Measurements from ENCODE around the gene ADAM20. TPM values are rescaled to one million over a fixed set of nuclear protein-coding genes. Genes with fewer than 3 reads are reported as not detected.

The ADAM20 gene
- total and polyA plus RNA-seq, 2 donors (not counting 1 experiment from before 2014, with no cell fraction given), result 0.18 to 2.7 TPM

DNA sequence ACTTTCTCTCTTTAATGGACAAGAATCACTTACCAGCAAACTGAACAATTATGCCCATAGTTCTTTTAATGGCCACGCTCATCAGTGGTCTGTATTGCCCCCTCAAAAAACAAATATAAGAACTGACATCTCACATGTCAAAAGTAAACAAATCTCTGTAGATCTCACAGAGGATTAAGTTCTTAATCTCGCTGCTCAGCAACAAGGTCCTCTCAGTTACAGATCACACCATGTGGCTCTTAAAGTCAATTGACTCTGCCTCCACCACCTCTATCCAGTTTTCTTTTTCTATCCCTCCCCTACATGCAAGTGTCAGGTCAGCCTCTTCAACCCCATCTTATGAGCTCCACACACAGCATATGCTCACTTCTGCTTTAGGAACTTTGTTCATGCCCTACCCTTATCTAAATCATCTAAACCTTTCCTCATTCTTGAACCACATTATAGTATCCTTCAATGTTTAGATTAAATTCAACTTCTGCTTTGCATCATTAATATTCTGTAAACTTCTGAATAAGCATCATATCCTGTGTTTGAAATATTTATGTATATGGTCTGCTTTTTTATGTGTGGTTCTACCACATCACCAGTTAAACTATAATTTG, 7.2 kb downstream of the ADAM20 start:
- Mint-ChIP-seq H3K4me1 (no peaks in the 10 kb centered on the region), H3K9me3 (ENCODE audit: insufficient read depth) (no peaks in the 10 kb centered on the region), H3K27me3 (no peaks in the 10 kb centered on the region), H3K27ac (no peak overlapping the region), H3K4me3 (no peak overlapping the region)
- Histone ChIP-seq H3K79me2 (ENCODE audit: control insufficient read depth, insufficient read depth, low read length) (no peaks in the 10 kb centered on the region), H3K4me2 (replicated peaks; ENCODE audit: low read depth, low read length, poor library complexity, severe bottlenecking) (no peak overlapping the region), H3K9me3 (ENCODE audit: control extremely low read depth in 1 of 3, control insufficient read depth in 2 of 3, insufficient read depth in 1 of 3, low read length in 2 of 3) (peaks cover 0 to 2% (median 0%) of the 10 kb centered on the region in 3 donors), H3K27me3 (replicated peaks in 1 of 4; ENCODE audit: control extremely low read depth in 1 of 4, control insufficient read depth in 3 of 4, insufficient read depth in 4 of 4, low read length in 3 of 4) (no peaks in the 10 kb centered on the region), H2AFZ (ENCODE audit: insufficient read depth, low read depth, low read length, poor library complexity, severe bottlenecking) (no peak overlapping the region), H4K20me1 (ENCODE audit: control insufficient read depth, insufficient read depth, low read length, poor library complexity, severe bottlenecking) (no peaks in the 10 kb centered on the region), H3K4me3 (ENCODE audit: control extremely low read depth in 1 of 5, extremely low read depth in 1 of 5, insufficient read depth in 1 of 5, low read depth in 2 of 5, low read length in 4 of 5) (no peak overlapping the region), H3K36me3 (replicated peaks in 1 of 2; ENCODE audit: control extremely low read depth in 1 of 2, control insufficient read depth in 1 of 2, extremely low read depth in 1 of 2, insufficient read depth in 2 of 2, low read length in 1 of 2) (peaks cover 0 to 11% of the 10 kb centered on the region in 2 experiments), H3K27ac (ENCODE audit: low read length in 2 of 2) (no peak overlapping the region), H3K4me1 (ENCODE audit: control insufficient read depth in 2 of 2, insufficient read depth in 2 of 2, low read length in 2 of 2) (no peaks in the 10 kb centered on the region), H3K9ac (ENCODE audit: low read length) (no peak overlapping the region)
- no peak for ATAC-seq (ENCODE audit: low read depth)
- ChIA-PET CTCF (no interaction called here), POLR2A (no interaction called here)
- 92% methylated on average over 2 of the region's 2 CpGs for WGBS (ENCODE audit: insufficient coverage)
- no peak for TF ChIP-seq EZH2 (IDR thresholded peaks at IDR 0.05; ENCODE audit: borderline replicate concordance, insufficient read depth, low read depth, low read length, poor library complexity, severe bottlenecking)
- TF ChIP-seq, protein P1, sequence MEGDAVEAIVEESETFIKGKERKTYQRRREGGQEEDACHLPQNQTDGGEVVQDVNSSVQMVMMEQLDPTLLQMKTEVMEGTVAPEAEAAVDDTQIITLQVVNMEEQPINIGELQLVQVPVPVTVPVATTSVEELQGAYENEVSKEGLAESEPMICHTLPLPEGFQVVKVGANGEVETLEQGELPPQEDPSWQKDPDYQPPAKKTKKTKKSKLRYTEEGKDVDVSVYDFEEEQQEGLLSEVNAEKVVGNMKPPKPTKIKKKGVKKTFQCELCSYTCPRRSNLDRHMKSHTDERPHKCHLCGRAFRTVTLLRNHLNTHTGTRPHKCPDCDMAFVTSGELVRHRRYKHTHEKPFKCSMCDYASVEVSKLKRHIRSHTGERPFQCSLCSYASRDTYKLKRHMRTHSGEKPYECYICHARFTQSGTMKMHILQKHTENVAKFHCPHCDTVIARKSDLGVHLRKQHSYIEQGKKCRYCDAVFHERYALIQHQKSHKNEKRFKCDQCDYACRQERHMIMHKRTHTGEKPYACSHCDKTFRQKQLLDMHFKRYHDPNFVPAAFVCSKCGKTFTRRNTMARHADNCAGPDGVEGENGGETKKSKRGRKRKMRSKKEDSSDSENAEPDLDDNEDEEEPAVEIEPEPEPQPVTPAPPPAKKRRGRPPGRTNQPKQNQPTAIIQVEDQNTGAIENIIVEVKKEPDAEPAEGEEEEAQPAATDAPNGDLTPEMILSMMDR (IDR thresholded peaks at IDR 0.05), result no peak
- intact Hi-C loops (cut with micrococcal nuclease), result no loop called here
- no peak for DNase-seq

DNA sequence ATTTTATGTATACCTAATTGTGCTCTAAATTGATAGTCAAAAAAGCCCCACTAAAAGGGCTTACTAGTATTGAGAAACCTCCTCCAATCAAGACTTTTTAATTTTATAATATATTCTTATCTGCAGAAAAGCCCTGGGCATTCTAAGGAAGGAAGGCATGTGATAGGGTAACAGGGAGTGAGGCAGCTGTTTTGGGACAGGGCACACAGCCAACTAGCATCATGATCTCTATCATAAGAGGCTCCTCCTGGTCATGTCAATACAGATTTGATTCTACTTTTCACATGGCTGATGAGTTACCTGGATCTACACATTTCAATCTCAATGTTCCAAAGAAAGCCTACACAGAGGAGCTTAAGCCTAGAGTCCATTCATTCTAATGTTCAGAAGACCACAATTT, 9.1 kb downstream of the ADAM20 start:
- Histone ChIP-seq H3K4me2 (replicated peaks; ENCODE audit: low read depth, low read length, poor library complexity, severe bottlenecking) (no peak overlapping the region), H3K27me3 (replicated peaks in 1 of 4; ENCODE audit: control extremely low read depth in 1 of 4, control insufficient read depth in 3 of 4, insufficient read depth in 4 of 4, low read length in 3 of 4) (no peaks in the 10 kb centered on the region), H3K4me1 (ENCODE audit: control insufficient read depth in 2 of 2, insufficient read depth in 2 of 2, low read length in 2 of 2) (no peaks in the 10 kb centered on the region), H4K20me1 (ENCODE audit: control insufficient read depth, insufficient read depth, low read length, poor library complexity, severe bottlenecking) (no peaks in the 10 kb centered on the region), H3K4me3 (ENCODE audit: control extremely low read depth in 1 of 5, extremely low read depth in 1 of 5, insufficient read depth in 1 of 5, low read depth in 2 of 5, low read length in 4 of 5) (no peak overlapping the region), H2AFZ (ENCODE audit: insufficient read depth, low read depth, low read length, poor library complexity, severe bottlenecking) (no peak overlapping the region), H3K36me3 (replicated peaks in 1 of 2; ENCODE audit: control extremely low read depth in 1 of 2, control insufficient read depth in 1 of 2, extremely low read depth in 1 of 2, insufficient read depth in 2 of 2, low read length in 1 of 2) (peaks cover 0 to 9% of the 10 kb centered on the region in 2 experiments), H3K9me3 (ENCODE audit: control extremely low read depth in 1 of 3, control insufficient read depth in 2 of 3, insufficient read depth in 1 of 3, low read length in 2 of 3) (peaks cover 0 to 2% (median 2%) of the 10 kb centered on the region in 3 donors), H3K27ac (ENCODE audit: low read length in 2 of 2) (no peak overlapping the region), H3K79me2 (ENCODE audit: control insufficient read depth, insufficient read depth, low read length) (no peaks in the 10 kb centered on the region), H3K9ac (ENCODE audit: low read length) (no peak overlapping the region)
- Mint-ChIP-seq H3K27me3 (no peaks in the 10 kb centered on the region), H3K4me3 (no peak overlapping the region), H3K9me3 (ENCODE audit: insufficient read depth) (peaks cover 3% of the 10 kb centered on the region), H3K4me1 (no peaks in the 10 kb centered on the region), H3K27ac (no peak overlapping the region)
- DNase-seq, result no peak
- TF ChIP-seq EZH2 (IDR thresholded peaks at IDR 0.05; ENCODE audit: borderline replicate concordance, insufficient read depth, low read depth, low read length, poor library complexity, severe bottlenecking), result no peak
- TF ChIP-seq, protein P1 (IDR thresholded peaks at IDR 0.05), result no peak
- intact Hi-C loops (cut with micrococcal nuclease), result no loop called here
- CTCF ChIA-PET, result no interaction called here
- POLR2A ChIA-PET, result no interaction called here
- no peak for ATAC-seq (ENCODE audit: low read depth)
